Astrocyte (in vitro differentiated cells and primary cell): ENCODE data around the gene IL17RD. TPM values are rescaled to one million over a fixed set of nuclear protein-coding genes. Genes with fewer than 3 reads are reported as not detected.

Experiments
- DNase-seq: peaks from one replicate; pipeline ENCODE4 v3.0.0-alpha.2; 2010; ENCODE audit warnings: low read depth
- FAIRE-seq: peaks from 2 replicates; lab custom pipeline; 2011; peaks lifted over from hg19 to GRCh38; lab: Jason Lieb, UNC
- H2AFZ ChIP-seq: 2 replicates; pipeline ENCODE4 v1.6.0; 2012; ENCODE audit warnings: low read depth, low read length, inconsistent platforms
- H3K27ac ChIP-seq: 2 replicates; pipeline ENCODE4 v1.5.1; 2011; ENCODE audit warnings: low read depth, low read length, inconsistent platforms
- H3K27me3 ChIP-seq: 2 replicates; pipeline ENCODE4 v1.6.0; 2011; ENCODE audit warnings: low read length, inconsistent platforms; ENCODE audit not compliant: insufficient read depth
- H3K36me3 ChIP-seq: 2 replicates; pipeline ENCODE4 v1.5.1; 2011; ENCODE audit warnings: low read length, inconsistent platforms; ENCODE audit not compliant: insufficient read depth
- H3K4me1 ChIP-seq: 2 replicates; pipeline ENCODE4 v1.5.1; 2011; ENCODE audit warnings: low read length, inconsistent platforms; ENCODE audit not compliant: insufficient read depth
- H3K4me2 ChIP-seq: 2 replicates; pipeline ENCODE4 v1.6.0; 2012; ENCODE audit warnings: low read length, inconsistent platforms
- H3K4me3 ChIP-seq: 2 replicates; pipeline ENCODE4 v1.5.1; 2011; ENCODE audit warnings: low read depth, mild to moderate bottlenecking, low read length, inconsistent platforms; ENCODE audit not compliant: insufficient read depth
- H3K79me2 ChIP-seq: 2 replicates; pipeline ENCODE4 v1.6.0; 2012; ENCODE audit warnings: mild to moderate bottlenecking, low read length, inconsistent platforms; ENCODE audit not compliant: insufficient read depth
- H3K9ac ChIP-seq: 2 replicates; pipeline ENCODE4 v1.6.0; 2012; ENCODE audit warnings: mild to moderate bottlenecking, low read length, inconsistent platforms
- H3K9me3 ChIP-seq: 2 replicates; pipeline ENCODE4 v1.5.1; 2012; ENCODE audit warnings: low read depth, mild to moderate bottlenecking, low read length, inconsistent platforms; ENCODE audit not compliant: insufficient read depth
- H4K20me1 ChIP-seq: 2 replicates; pipeline ENCODE4 v1.6.0; 2012; ENCODE audit warnings: low read length, inconsistent platforms; ENCODE audit not compliant: insufficient read depth
- H3K27ac Mint-ChIP-seq: one replicate; pipeline ENCODE4 v1.8.0; 2021; ENCODE audit warnings: mild to moderate bottlenecking, mixed read lengths; ENCODE audit not compliant: unreplicated experiment
- H3K27me3 Mint-ChIP-seq: one replicate; pipeline ENCODE4 v1.8.0; 2021; ENCODE audit warnings: low read depth, mixed read lengths; ENCODE audit not compliant: unreplicated experiment
- H3K36me3 Mint-ChIP-seq: one replicate; pipeline ENCODE4 v1.8.0; 2021; ENCODE audit warnings: low read depth, mixed read lengths; ENCODE audit not compliant: unreplicated experiment
- H3K4me1 Mint-ChIP-seq: one replicate; pipeline ENCODE4 v1.8.0; 2021; ENCODE audit warnings: low read depth, mixed read lengths; ENCODE audit not compliant: unreplicated experiment
- H3K4me3 Mint-ChIP-seq: one replicate; pipeline ENCODE4 v1.8.0; 2021; ENCODE audit warnings: mild to moderate bottlenecking, moderate library complexity, mixed read lengths; ENCODE audit not compliant: unreplicated experiment
- H3K9me3 Mint-ChIP-seq: one replicate; pipeline ENCODE4 v1.8.0; 2021; ENCODE audit warnings: mild to moderate bottlenecking, mixed read lengths; ENCODE audit not compliant: unreplicated experiment
- CTCF ChIP-seq: IDR thresholded peaks from 2 replicates; pipeline ENCODE4 v1.5.1; 2011; ENCODE audit warnings: low read depth, mild to moderate bottlenecking, inconsistent platforms, low read length, moderate library complexity; ENCODE audit not compliant: insufficient read depth
- EZH2 ChIP-seq: IDR thresholded peaks from 2 replicates; pipeline ENCODE4 v1.6.1; 2012; ENCODE audit warnings: mild to moderate bottlenecking, low read length, inconsistent platforms; ENCODE audit not compliant: insufficient read depth
- total RNA-seq: library from RNA; stranded (reverse); gene quantifications from 2 replicates; pipeline ENCODE4 v1.2.1, GENCODE V29; 2021

Gene IL17RD
- total RNA-seq, 1 donor from 2014 or later: 13.0 TPM

- Mint-ChIP-seq H3K4me1 (no peaks in the 10 kb centered on the region), H3K36me3 (peaks cover 10% of the 10 kb centered on the region), H3K27me3 (peaks cover 19% of the 10 kb centered on the region), H3K4me3 (peak overlapping the region; percentile 87), H3K27ac (peak overlapping the region; percentile 69), H3K9me3 (no peaks in the 10 kb centered on the region)
- TF ChIP-seq CTCF (no peak), EZH2 (no peak)
- Histone ChIP-seq H3K79me2 (no peaks in the 10 kb centered on the region), H3K9ac (peak overlapping the region; percentile 82), H3K27ac (no peak overlapping the region), H3K9me3 (no peaks in the 10 kb centered on the region), H3K27me3 (no peaks in the 10 kb centered on the region), H3K4me1 (peaks cover 10% of the 10 kb centered on the region), H3K36me3 (no peaks in the 10 kb centered on the region), H4K20me1 (peaks cover 18% of the 10 kb centered on the region), H2AFZ (peak overlapping the region; percentile 97), H3K4me2 (peak overlapping the region; percentile 99), H3K4me3 (peak overlapping the region; percentile 78)
- FAIRE-seq: no peak
- no peak for DNase-seq
Measured at GRCh38 chr3:57077630-57078343, 87.4 kb downstream of the IL17RD start.

- TF ChIP-seq EZH2: no peak
- no peak for TF ChIP-seq CTCF
- Mint-ChIP-seq H3K9me3 (no peaks in the 10 kb centered on the region), H3K27ac (no peak overlapping the region), H3K36me3 (peaks cover 10% of the 10 kb centered on the region), H3K4me3 (no peak overlapping the region), H3K27me3 (peaks cover 19% of the 10 kb centered on the region), H3K4me1 (no peaks in the 10 kb centered on the region)
- Histone ChIP-seq H3K79me2 (no peaks in the 10 kb centered on the region), H4K20me1 (peaks cover 18% of the 10 kb centered on the region), H3K27ac (no peak overlapping the region), H3K27me3 (no peaks in the 10 kb centered on the region), H3K9me3 (no peaks in the 10 kb centered on the region), H3K9ac (no peak overlapping the region), H3K36me3 (no peaks in the 10 kb centered on the region), H3K4me3 (no peak overlapping the region), H2AFZ (no peak overlapping the region), H3K4me1 (peaks cover 10% of the 10 kb centered on the region), H3K4me2 (no peak overlapping the region)
- no peak for FAIRE-seq
- DNase-seq: no peak
Measured at GRCh38 chr3:57076422-57076951, 88.7 kb downstream of the IL17RD start.

- DNase-seq (no peak), FAIRE-seq (no peak)
- Histone ChIP-seq H3K79me2 (no peaks in the 10 kb centered on the region), H3K4me3 (no peak overlapping the region), H3K27ac (no peak overlapping the region), H3K4me1 (peaks cover 7% of the 10 kb centered on the region), H3K27me3 (no peaks in the 10 kb centered on the region), H4K20me1 (peaks cover 18% of the 10 kb centered on the region), H3K36me3 (no peaks in the 10 kb centered on the region), H3K9me3 (no peaks in the 10 kb centered on the region), H3K4me2 (no peak overlapping the region), H2AFZ (no peak overlapping the region), H3K9ac (no peak overlapping the region)
- H3K36me3 Mint-ChIP-seq: peaks cover 12% of the 10 kb centered on the region
- H3K9me3 Mint-ChIP-seq: peaks cover 2% of the 10 kb centered on the region
- no peak for TF ChIP-seq EZH2
- no peak for TF ChIP-seq CTCF
- H3K4me3 Mint-ChIP-seq: no peak overlapping the region
- H3K27me3 Mint-ChIP-seq: peaks cover 6% of the 10 kb centered on the region
- H3K27ac Mint-ChIP-seq: no peak overlapping the region
- peaks cover 2% of the 10 kb centered on the region for H3K4me1 Mint-ChIP-seq
Measured at GRCh38 chr3:57074135-57074534, 91.0 kb downstream of the IL17RD start.
